ENCODE results near the gene KCNV2.

KCNV2 gene

DNA sequence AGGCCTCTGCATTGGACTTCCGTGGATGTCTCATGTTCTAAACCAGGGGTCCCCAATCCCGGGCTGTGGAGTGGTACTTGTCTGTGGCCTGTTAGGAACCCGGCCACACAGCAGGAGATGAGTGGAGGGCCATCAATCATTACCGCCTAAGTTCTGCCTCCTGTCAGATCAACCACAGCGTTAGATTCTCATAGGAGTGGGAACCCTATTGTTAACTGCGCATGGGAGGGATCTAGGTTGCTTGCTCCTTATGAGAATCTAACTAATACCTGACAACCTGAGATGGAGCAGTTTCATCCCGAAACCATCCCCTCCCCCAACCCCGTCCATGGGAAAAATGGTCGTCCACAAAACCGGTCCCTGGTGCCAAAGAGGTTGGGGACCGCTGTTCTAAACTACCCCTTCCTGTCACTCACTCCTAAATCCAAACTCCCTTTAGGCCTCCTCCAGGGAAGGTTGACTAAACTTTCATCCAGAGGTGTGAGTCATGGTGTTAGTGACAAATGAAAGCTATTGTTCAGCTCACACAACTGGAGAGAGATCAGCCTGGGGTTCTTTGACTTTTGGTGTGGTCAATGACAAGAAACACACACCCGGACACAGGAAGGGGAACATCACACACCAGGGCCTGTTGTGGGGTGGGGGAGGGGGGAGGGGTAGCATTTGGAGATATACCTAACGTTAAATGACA lies 9.5 kb downstream of the KCNV2 start:
- H3K4me3 ChIP-seq (ENCODE audit: low read depth in 1 of 2, low read length in 1 of 2) = no peak overlapping the region
- no peak overlapping the region for H3K27ac ChIP-seq
- no peaks in the 10 kb centered on the region for H3K27me3 ChIP-seq
- H3K4me1 ChIP-seq (ENCODE audit: control insufficient read depth in 1 of 2, insufficient read depth in 1 of 2, low read depth in 1 of 2, low read length in 1 of 2) = no peaks in the 10 kb centered on the region
- TF ChIP-seq CTCF (IDR thresholded peaks at IDR 0.05) = no peak
- H3K9me3 ChIP-seq = no peaks in the 10 kb centered on the region
- no peaks in the 10 kb centered on the region for H3K36me3 ChIP-seq

DNA sequence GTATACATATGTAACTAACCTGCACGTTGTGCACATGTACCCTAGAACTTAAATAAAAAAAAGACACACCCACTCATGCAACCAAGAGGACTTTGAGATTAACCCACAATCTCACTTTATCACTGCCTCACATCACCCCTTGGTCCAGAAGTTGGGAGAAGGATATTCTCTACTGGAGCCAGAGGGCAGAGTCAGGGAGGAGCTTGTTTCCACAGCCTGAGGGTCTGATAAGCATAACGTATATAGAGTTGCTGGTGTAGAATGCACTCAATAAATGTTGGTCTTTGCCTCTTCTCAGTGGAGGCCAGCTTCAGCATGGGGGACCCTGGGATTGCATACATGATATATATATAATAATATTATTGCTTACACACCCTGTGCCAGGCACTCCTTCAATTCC lies 10.1 kb downstream of the KCNV2 start:
- Histone ChIP-seq H3K36me3 (no peaks in the 10 kb centered on the region), H3K27me3 (no peaks in the 10 kb centered on the region), H3K4me3 (ENCODE audit: low read depth in 1 of 2, low read length in 1 of 2) (no peak overlapping the region), H3K27ac (no peak overlapping the region), H3K4me1 (ENCODE audit: control insufficient read depth in 1 of 2, insufficient read depth in 1 of 2, low read depth in 1 of 2, low read length in 1 of 2) (no peaks in the 10 kb centered on the region), H3K9me3 (no peaks in the 10 kb centered on the region)
- TF ChIP-seq CTCF (IDR thresholded peaks at IDR 0.05) = no peak

GRCh38 chr9:2727966-2728613 lies 10.8 kb downstream of the KCNV2 start:
- H3K4me1 ChIP-seq (ENCODE audit: control insufficient read depth in 1 of 2, insufficient read depth in 1 of 2, low read depth in 1 of 2, low read length in 1 of 2) = no peaks in the 10 kb centered on the region
- H3K9me3 ChIP-seq = no peaks in the 10 kb centered on the region
- no peak for TF ChIP-seq CTCF (IDR thresholded peaks at IDR 0.05)

DNA sequence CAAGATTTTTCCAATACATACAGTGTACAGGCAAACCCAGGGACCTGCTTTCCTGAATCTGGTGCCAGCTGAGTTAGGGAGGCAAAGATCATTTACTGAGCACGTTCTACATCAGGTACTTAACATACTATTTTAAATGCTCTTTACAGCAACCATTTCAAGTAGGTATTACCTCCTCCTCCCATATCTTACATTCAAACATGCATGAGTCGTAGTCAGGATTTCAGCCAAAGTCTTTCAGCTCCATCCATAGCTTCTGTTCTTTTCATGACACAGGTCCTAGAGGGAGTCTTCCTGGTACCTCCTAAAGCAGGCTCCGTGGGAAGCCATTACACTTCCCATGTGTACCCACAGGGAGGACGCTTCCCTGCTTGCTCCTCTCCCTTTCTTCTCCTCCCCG lies 11.7 kb downstream of the KCNV2 start:
- no peak for TF ChIP-seq CTCF (IDR thresholded peaks at IDR 0.05)
- no peaks in the 10 kb centered on the region for H3K4me1 ChIP-seq (ENCODE audit: control insufficient read depth in 1 of 2, insufficient read depth in 1 of 2, low read depth in 1 of 2, low read length in 1 of 2)
- H3K27ac ChIP-seq = no peak overlapping the region
- no peaks in the 10 kb centered on the region for H3K36me3 ChIP-seq
- H3K9me3 ChIP-seq = no peaks in the 10 kb centered on the region
- no peaks in the 10 kb centered on the region for H3K27me3 ChIP-seq
- no peak overlapping the region for H3K4me3 ChIP-seq (ENCODE audit: low read depth in 1 of 2, low read length in 1 of 2)

More at GRCh38 chr9:2727966-2728613, 10.8 kb downstream of the KCNV2 start:
- no peaks in the 10 kb centered on the region for H3K27me3 ChIP-seq
- H3K27ac ChIP-seq = no peak overlapping the region
- no peak overlapping the region for H3K4me3 ChIP-seq (ENCODE audit: low read depth in 1 of 2, low read length in 1 of 2)
- no peaks in the 10 kb centered on the region for H3K36me3 ChIP-seq

DNA sequence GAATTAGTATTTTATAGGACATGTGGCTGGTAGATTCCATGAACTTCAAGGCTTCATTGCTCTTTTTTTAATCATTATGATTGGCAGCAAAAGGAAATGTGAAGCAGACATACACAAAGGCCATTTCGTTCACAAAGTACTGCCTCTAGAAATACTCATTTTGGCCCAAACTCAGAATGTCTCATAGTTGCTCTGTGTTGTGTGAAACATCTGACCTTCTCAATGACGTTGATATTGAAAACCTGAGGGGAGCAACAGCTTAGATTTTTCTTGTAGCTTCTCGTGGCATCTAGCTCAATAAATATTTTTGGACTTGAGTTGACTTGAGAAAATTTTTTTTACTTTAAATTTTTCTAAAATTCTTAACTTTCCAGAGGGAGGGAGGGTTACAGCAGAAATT lies 12.4 kb downstream of the KCNV2 start:
- Histone ChIP-seq H3K36me3 (no peaks in the 10 kb centered on the region), H3K4me1 (ENCODE audit: control insufficient read depth in 1 of 2, insufficient read depth in 1 of 2, low read depth in 1 of 2, low read length in 1 of 2) (no peaks in the 10 kb centered on the region), H3K9me3 (no peaks in the 10 kb centered on the region), H3K27ac (no peak overlapping the region), H3K27me3 (no peaks in the 10 kb centered on the region), H3K4me3 (ENCODE audit: low read depth in 1 of 2, low read length in 1 of 2) (no peak overlapping the region)
- TF ChIP-seq CTCF (IDR thresholded peaks at IDR 0.05) = no peak
